ENCODE results near the gene OR2AT4.
A peak's percentile ranks its signal among the peaks of the same experiment; 100 is the strongest.

Gene OR2AT4

GRCh38 chr11:75084883-75085282, 11.8 kb downstream of the OR2AT4 start:
- WGBS, 2 experiments (ENCODE audit: insufficient coverage in 2 of 2) = no CpG with 5 or more reads among the region's 1 CpG
- Histone ChIP-seq H3K4me1 (ENCODE audit: control insufficient read depth, insufficient read depth, low read length, poor library complexity, severe bottlenecking) (peaks cover 9% of the 10 kb centered on the region), H3K27ac (ENCODE audit: low read depth, low read length, severe bottlenecking) (no peak overlapping the region), H3K9me3 (ENCODE audit: control insufficient read depth, low read length) (no peaks in the 10 kb centered on the region), H3K36me3 (ENCODE audit: control insufficient read depth, insufficient read depth, low read length) (no peaks in the 10 kb centered on the region), H3K4me3 (ENCODE audit: extremely low read depth, insufficient read depth, low read length, poor library complexity, severe bottlenecking) (no peak overlapping the region)

- 86% methylated on average over 1 of the region's 1 CpG; no CpG with 5 or more reads in 1 of the 2 experiments for WGBS, 2 experiments (ENCODE audit: insufficient coverage in 2 of 2)
- Histone ChIP-seq H3K27ac (ENCODE audit: low read depth, low read length, severe bottlenecking) (no peak overlapping the region), H3K36me3 (ENCODE audit: control insufficient read depth, insufficient read depth, low read length) (no peaks in the 10 kb centered on the region), H3K4me3 (ENCODE audit: extremely low read depth, insufficient read depth, low read length, poor library complexity, severe bottlenecking) (no peak overlapping the region), H3K4me1 (ENCODE audit: control insufficient read depth, insufficient read depth, low read length, poor library complexity, severe bottlenecking) (peaks cover 9% of the 10 kb centered on the region), H3K9me3 (ENCODE audit: control insufficient read depth, low read length) (no peaks in the 10 kb centered on the region)
Measured at GRCh38 chr11:75083217-75083605, 13.5 kb downstream of the OR2AT4 start.

- H3K36me3 ChIP-seq (ENCODE audit: control insufficient read depth, insufficient read depth, low read length) = no peaks in the 10 kb centered on the region
- no peaks in the 10 kb centered on the region for H3K9me3 ChIP-seq (ENCODE audit: control insufficient read depth, low read length)
- H3K4me1 ChIP-seq (ENCODE audit: control insufficient read depth, insufficient read depth, low read length, poor library complexity, severe bottlenecking) = peaks cover 9% of the 10 kb centered on the region
- no peak overlapping the region for H3K4me3 ChIP-seq (ENCODE audit: extremely low read depth, insufficient read depth, low read length, poor library complexity, severe bottlenecking)
- H3K27ac ChIP-seq (ENCODE audit: low read depth, low read length, severe bottlenecking) = no peak overlapping the region
- 82 to 90% methylated on average over 5 to 6 of the region's 8 CpGs for WGBS, 2 experiments (ENCODE audit: insufficient coverage in 2 of 2)
Measured at GRCh38 chr11:75082601-75083216, 14.0 kb downstream of the OR2AT4 start.

- 80 to 87% methylated on average over 4 of the region's 4 CpGs for WGBS, 2 experiments (ENCODE audit: insufficient coverage in 2 of 2)
- Histone ChIP-seq H3K9me3 (ENCODE audit: control insufficient read depth, low read length) (no peaks in the 10 kb centered on the region), H3K4me3 (ENCODE audit: extremely low read depth, insufficient read depth, low read length, poor library complexity, severe bottlenecking) (no peak overlapping the region), H3K4me1 (ENCODE audit: control insufficient read depth, insufficient read depth, low read length, poor library complexity, severe bottlenecking) (peaks cover 9% of the 10 kb centered on the region), H3K36me3 (ENCODE audit: control insufficient read depth, insufficient read depth, low read length) (no peaks in the 10 kb centered on the region), H3K27ac (ENCODE audit: low read depth, low read length, severe bottlenecking) (no peak overlapping the region)
Measured at GRCh38 chr11:75079546-75079945, 17.1 kb downstream of the OR2AT4 start.

- Histone ChIP-seq H3K4me3 (ENCODE audit: extremely low read depth, insufficient read depth, low read length, poor library complexity, severe bottlenecking) (no peak overlapping the region), H3K9me3 (ENCODE audit: control insufficient read depth, low read length) (no peaks in the 10 kb centered on the region), H3K27ac (ENCODE audit: low read depth, low read length, severe bottlenecking) (no peak overlapping the region), H3K36me3 (ENCODE audit: control insufficient read depth, insufficient read depth, low read length) (no peaks in the 10 kb centered on the region), H3K4me1 (ENCODE audit: control insufficient read depth, insufficient read depth, low read length, poor library complexity, severe bottlenecking) (peaks cover 9% of the 10 kb centered on the region)
- WGBS, 2 experiments (ENCODE audit: insufficient coverage in 2 of 2) = 72 to 80% methylated on average over 1 to 2 of the region's 2 CpGs
Measured at GRCh38 chr11:75078233-75078632, 18.4 kb downstream of the OR2AT4 start.

- no peak overlapping the region for H3K27ac ChIP-seq (ENCODE audit: low read depth, low read length, severe bottlenecking)
- no peaks in the 10 kb centered on the region for H3K36me3 ChIP-seq (ENCODE audit: control insufficient read depth, insufficient read depth, low read length)
- H3K4me3 ChIP-seq (ENCODE audit: extremely low read depth, insufficient read depth, low read length, poor library complexity, severe bottlenecking) = no peak overlapping the region
- WGBS, 2 experiments (ENCODE audit: insufficient coverage in 2 of 2) = 75 to 88% methylated on average over 2 of the region's 7 CpGs
- peaks cover 4% of the 10 kb centered on the region for H3K4me1 ChIP-seq (ENCODE audit: control insufficient read depth, insufficient read depth, low read length, poor library complexity, severe bottlenecking)
- H3K9me3 ChIP-seq (ENCODE audit: control insufficient read depth, low read length) = no peaks in the 10 kb centered on the region
Measured at GRCh38 chr11:75077316-75077715, 19.4 kb downstream of the OR2AT4 start.

GRCh38 chr11:75076671-75077070, 20.0 kb downstream of the OR2AT4 start:
- H3K27ac ChIP-seq (ENCODE audit: low read depth, low read length, severe bottlenecking) = no peak overlapping the region
- H3K4me1 ChIP-seq (ENCODE audit: control insufficient read depth, insufficient read depth, low read length, poor library complexity, severe bottlenecking) = peaks cover 6% of the 10 kb centered on the region
- no peak overlapping the region for H3K4me3 ChIP-seq (ENCODE audit: extremely low read depth, insufficient read depth, low read length, poor library complexity, severe bottlenecking)
- no peaks in the 10 kb centered on the region for H3K36me3 ChIP-seq (ENCODE audit: control insufficient read depth, insufficient read depth, low read length)
- no peaks in the 10 kb centered on the region for H3K9me3 ChIP-seq (ENCODE audit: control insufficient read depth, low read length)

- no peak overlapping the region for H3K4me3 ChIP-seq (ENCODE audit: extremely low read depth, insufficient read depth, low read length, poor library complexity, severe bottlenecking)
- no peaks in the 10 kb centered on the region for H3K9me3 ChIP-seq (ENCODE audit: control insufficient read depth, low read length)
- no peak overlapping the region for H3K27ac ChIP-seq (ENCODE audit: low read depth, low read length, severe bottlenecking)
- no peaks in the 10 kb centered on the region for H3K36me3 ChIP-seq (ENCODE audit: control insufficient read depth, insufficient read depth, low read length)
- 84 to 100% methylated on average over 2 of the region's 3 CpGs for WGBS, 2 experiments (ENCODE audit: insufficient coverage in 2 of 2)
- peaks cover 6% of the 10 kb centered on the region for H3K4me1 ChIP-seq (ENCODE audit: control insufficient read depth, insufficient read depth, low read length, poor library complexity, severe bottlenecking)
Measured at GRCh38 chr11:75073459-75074190, 23.1 kb downstream of the OR2AT4 start.

GRCh38 chr11:75072582-75072981, 24.1 kb downstream of the OR2AT4 start:
- Histone ChIP-seq H3K9me3 (ENCODE audit: control insufficient read depth, low read length) (no peaks in the 10 kb centered on the region), H3K4me1 (ENCODE audit: control insufficient read depth, insufficient read depth, low read length, poor library complexity, severe bottlenecking) (peaks cover 6% of the 10 kb centered on the region), H3K27ac (ENCODE audit: low read depth, low read length, severe bottlenecking) (peak overlapping the region; percentile 37), H3K36me3 (ENCODE audit: control insufficient read depth, insufficient read depth, low read length) (no peaks in the 10 kb centered on the region), H3K4me3 (ENCODE audit: extremely low read depth, insufficient read depth, low read length, poor library complexity, severe bottlenecking) (no peak overlapping the region)
- WGBS, 2 experiments (ENCODE audit: insufficient coverage in 2 of 2) = 30 to 33% methylated on average over 2 of the region's 2 CpGs

- Histone ChIP-seq H3K4me3 (ENCODE audit: extremely low read depth, insufficient read depth, low read length, poor library complexity, severe bottlenecking) (no peak overlapping the region), H3K4me1 (ENCODE audit: control insufficient read depth, insufficient read depth, low read length, poor library complexity, severe bottlenecking) (peaks cover 6% of the 10 kb centered on the region), H3K9me3 (ENCODE audit: control insufficient read depth, low read length) (no peaks in the 10 kb centered on the region), H3K36me3 (ENCODE audit: control insufficient read depth, insufficient read depth, low read length) (no peaks in the 10 kb centered on the region), H3K27ac (ENCODE audit: low read depth, low read length, severe bottlenecking) (no peak overlapping the region)
- 75% methylated on average over 2 of the region's 4 CpGs; no CpG with 5 or more reads in 1 of the 2 experiments for WGBS, 2 experiments (ENCODE audit: insufficient coverage in 2 of 2)
Measured at GRCh38 chr11:75069473-75069872, 27.2 kb downstream of the OR2AT4 start.

- H3K9me3 ChIP-seq (ENCODE audit: control insufficient read depth, low read length) = no peaks in the 10 kb centered on the region
- H3K4me1 ChIP-seq (ENCODE audit: control insufficient read depth, insufficient read depth, low read length, poor library complexity, severe bottlenecking) = peaks cover 7% of the 10 kb centered on the region
- no peaks in the 10 kb centered on the region for H3K36me3 ChIP-seq (ENCODE audit: control insufficient read depth, insufficient read depth, low read length)
- no peak overlapping the region for H3K4me3 ChIP-seq (ENCODE audit: extremely low read depth, insufficient read depth, low read length, poor library complexity, severe bottlenecking)
- no peak overlapping the region for H3K27ac ChIP-seq (ENCODE audit: low read depth, low read length, severe bottlenecking)
Measured at GRCh38 chr11:75068993-75069392, 27.7 kb downstream of the OR2AT4 start.
